ENCODE data around the gene UNC5C. TPM values are rescaled to one million over a fixed set of nuclear protein-coding genes. Genes with fewer than 3 reads are reported as not detected.

Gene UNC5C
- polyA plus RNA-seq, 1 donor (not counting 4 experiments of a cell fraction or from before 2014, with no cell fraction given) = not detected

GRCh38 chr4:95450294-95450693, 98.5 kb downstream of the UNC5C start:
- no peaks in the 10 kb centered on the region for H4K20me1 ChIP-seq (ENCODE audit: control insufficient read depth, extremely low read depth, insufficient read depth, low read length)
- no peak overlapping the region for H2AFZ ChIP-seq (ENCODE audit: control insufficient read depth, low read length)
- no peaks in the 10 kb centered on the region for H3K9me1 ChIP-seq (ENCODE audit: control insufficient read depth, extremely low read depth, insufficient read depth, low read length)
- dilution Hi-C loops (cut with MboI; ENCODE audit: extremely low pct_ligation_motif_present, low sequenced_read_pairs) = no loop called here
- H3K36me3 ChIP-seq (ENCODE audit: control insufficient read depth in 2 of 2, extremely low read depth in 1 of 2, insufficient read depth in 2 of 2, low read length in 2 of 2) = no peaks in the 10 kb centered on the region
- FAIRE-seq (no peak), DNase-seq (ENCODE audit: low read depth, low spot score) (no peak)
- H3K4me3 ChIP-seq (ENCODE audit: control insufficient read depth in 2 of 3, extremely low read depth in 1 of 3, insufficient read depth in 2 of 3, low read depth in 1 of 3, low read length in 3 of 3) = no peak overlapping the region
- H3K9ac ChIP-seq (ENCODE audit: control insufficient read depth, extremely low read depth, insufficient read depth, low read length) = no peak overlapping the region
- H3K4me2 ChIP-seq (ENCODE audit: control insufficient read depth, extremely low read depth, insufficient read depth, low read depth, low read length) = no peak overlapping the region
- no peaks in the 10 kb centered on the region for H3K4me1 ChIP-seq (ENCODE audit: control insufficient read depth, extremely low read depth, insufficient read depth, low read length)
- H3K27ac ChIP-seq (ENCODE audit: control insufficient read depth, insufficient read depth, low read length) = no peak overlapping the region
- H3K9me3 ChIP-seq (ENCODE audit: control insufficient read depth, low read depth, low read length) = no peaks in the 10 kb centered on the region
- H3K27me3 ChIP-seq (ENCODE audit: control insufficient read depth, extremely low read depth, insufficient read depth, low read length) = no peaks in the 10 kb centered on the region
- no peak for TF ChIP-seq EZH2 (IDR thresholded peaks at IDR 0.05; ENCODE audit: low read length)
- no peak for TF ChIP-seq CTCF (optimal IDR thresholded peaks at IDR 0.05 in 1 of 3, IDR thresholded peaks at IDR 0.05 in 1 of 3, conservative IDR thresholded peaks at IDR 0.05 in 1 of 3; ENCODE audit: extremely low read depth in 1 of 3, insufficient read depth in 2 of 3, low read length in 3 of 3)
- no peaks in the 10 kb centered on the region for H3K79me2 ChIP-seq (ENCODE audit: control insufficient read depth, insufficient read depth, low read length)

DNA sequence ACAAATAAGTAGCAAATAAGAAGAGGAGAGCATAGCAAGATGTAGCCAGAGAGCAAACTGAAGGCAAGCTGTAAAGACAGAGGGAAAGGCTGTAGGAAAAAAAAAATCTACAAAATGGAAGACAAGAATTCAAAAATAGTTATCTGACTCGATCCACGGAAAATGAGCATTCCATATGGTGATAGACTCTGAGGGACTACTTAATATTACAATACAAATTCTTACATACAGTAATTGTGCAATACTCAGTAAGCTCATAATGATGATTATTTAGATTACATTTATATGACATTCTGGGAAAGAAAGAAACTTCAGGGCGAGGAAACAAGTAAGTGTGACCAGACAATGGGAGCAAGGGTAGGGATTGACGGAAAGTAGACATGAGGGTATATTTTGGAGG, 102.6 kb downstream of the UNC5C start:
- dilution Hi-C loops (cut with MboI; ENCODE audit: extremely low pct_ligation_motif_present, low sequenced_read_pairs) = no loop called here

More for the DNA sequence above, 102.6 kb downstream of the UNC5C start:
- Histone ChIP-seq H3K4me3 (ENCODE audit: control insufficient read depth in 2 of 3, extremely low read depth in 1 of 3, insufficient read depth in 2 of 3, low read depth in 1 of 3, low read length in 3 of 3) (no peak overlapping the region), H3K9me1 (ENCODE audit: control insufficient read depth, extremely low read depth, insufficient read depth, low read length) (no peaks in the 10 kb centered on the region), H3K27ac (ENCODE audit: control insufficient read depth, insufficient read depth, low read length) (no peak overlapping the region), H3K4me2 (ENCODE audit: control insufficient read depth, extremely low read depth, insufficient read depth, low read depth, low read length) (no peak overlapping the region), H3K79me2 (ENCODE audit: control insufficient read depth, insufficient read depth, low read length) (no peaks in the 10 kb centered on the region), H3K27me3 (ENCODE audit: control insufficient read depth, extremely low read depth, insufficient read depth, low read length) (no peaks in the 10 kb centered on the region), H3K4me1 (ENCODE audit: control insufficient read depth, extremely low read depth, insufficient read depth, low read length) (no peaks in the 10 kb centered on the region), H3K9ac (ENCODE audit: control insufficient read depth, extremely low read depth, insufficient read depth, low read length) (no peak overlapping the region), H3K36me3 (ENCODE audit: control insufficient read depth in 2 of 2, extremely low read depth in 1 of 2, insufficient read depth in 2 of 2, low read length in 2 of 2) (no peaks in the 10 kb centered on the region), H4K20me1 (ENCODE audit: control insufficient read depth, extremely low read depth, insufficient read depth, low read length) (no peaks in the 10 kb centered on the region), H2AFZ (ENCODE audit: control insufficient read depth, low read length) (no peak overlapping the region), H3K9me3 (ENCODE audit: control insufficient read depth, low read depth, low read length) (no peaks in the 10 kb centered on the region)
- FAIRE-seq (no peak), DNase-seq (ENCODE audit: low read depth, low spot score) (no peak)
- no peak for TF ChIP-seq EZH2 (IDR thresholded peaks at IDR 0.05; ENCODE audit: low read length)
- TF ChIP-seq CTCF (optimal IDR thresholded peaks at IDR 0.05 in 1 of 3, IDR thresholded peaks at IDR 0.05 in 1 of 3, conservative IDR thresholded peaks at IDR 0.05 in 1 of 3; ENCODE audit: extremely low read depth in 1 of 3, insufficient read depth in 2 of 3, low read length in 3 of 3) = no peak

Data from keratinocyte (primary cell).